Adrenal gland (tissue), 5 donors: ENCODE measurements around the gene CACNA1H.

ENCODE experiments used
- CTCF ChIP-seq, 6 experiments: fragments of 450-650 bp in 4 of 6; fragments of 200-600 bp in 2 of 6; sonication (generic) in 1 of 6; IDR thresholded peaks; 1 replicate in 5 of 6; 2 replicates in 1 of 6; pipeline versions ENCODE4 v1.5.1 to v1.8.0; 2016 to 2021; ENCODE audit warnings: antibody characterized with exemption in 6 of 6, mild to moderate bottlenecking in 2 of 6, moderate library complexity in 1 of 6
- POLR2A ChIP-seq, 2 donors: fragments of 450-650 bp; IDR thresholded peaks; one replicate each; pipeline ENCODE4 v1.6.1; 2017; ENCODE audit warnings: antibody characterized with exemption in 2 of 2, mild to moderate bottlenecking in 2 of 2, moderate library complexity in 1 of 2
- donor health status: DM: no; HTN: no; CAD: no.

GRCh38 chr16:1162701-1163566 is 10.0 kb downstream of the CACNA1H start:
- TF ChIP-seq CTCF (IDR thresholded peaks at IDR 0.05) = no peak
- no peak for TF ChIP-seq POLR2A (IDR thresholded peaks at IDR 0.05)
